Mesodermal cell (in vitro differentiated cells): ENCODE measurements around the gene CBX6. TPM values are rescaled to one million over a fixed set of nuclear protein-coding genes. Genes with fewer than 3 reads are reported as not detected.
"Not testable (repeated sequence)": the region's sequence is repeated elsewhere in the genome, so short reads cannot be mapped to it uniquely, and the experiment has no call there.

Experiments used
- H3K27ac ChIP-seq: 2 replicates; pipeline ENCODE4 v1.7.0; 2013; ENCODE audit warnings: mild to moderate bottlenecking, low read depth, low read length, moderate library complexity; ENCODE audit not compliant: severe bottlenecking
- H3K36me3 ChIP-seq: 2 replicates; pipeline ENCODE4 v1.7.1; 2013; ENCODE audit warnings: mild to moderate bottlenecking, low read length, moderate library complexity; ENCODE audit not compliant: control insufficient read depth, insufficient read depth
- H3K4me1 ChIP-seq: one replicate; pipeline ENCODE4 v1.7.1; 2013; ENCODE audit warnings: mild to moderate bottlenecking, low read length; ENCODE audit not compliant: insufficient read depth, control insufficient read depth, poor library complexity, severe bottlenecking
- H3K4me3 ChIP-seq: 2 replicates; pipeline ENCODE4 v1.7.0; 2013; ENCODE audit warnings: low read length, control low read depth, mild to moderate bottlenecking; ENCODE audit not compliant: insufficient read depth, poor library complexity, severe bottlenecking; ENCODE audit errors: extremely low read depth
- H3K9me3 ChIP-seq: 2 replicates; pipeline ENCODE4 v1.7.1; 2013; ENCODE audit warnings: mild to moderate bottlenecking, low read length, moderate library complexity; ENCODE audit not compliant: control insufficient read depth
- WGBS, 2 experiments: methylation state at CpG; one replicate each; pipeline ENCODE4 v1.1.5; 2013; ENCODE audit warnings: missing lambda C conversion rate in 2 of 2; ENCODE audit not compliant: insufficient coverage in 2 of 2; 5-methylcytosine and 5-hydroxymethylcytosine counted together
- polyA plus RNA-seq, 2 experiments: library from polyadenylated mRNA; stranded (reverse); fragments of 50-300 nt; gene quantifications; one replicate each; pipeline ENCODE4 v1.2.3, GENCODE V29; 2013

Gene CBX6
- 9.5 TPM for polyA plus RNA-seq (2013, experiment 1 of 2)
- 8.7 TPM for polyA plus RNA-seq (2013, experiment 2 of 2)

- H3K27ac ChIP-seq: peak within 1 kb of the TSS; percentile 92
- peaks cover 6% of the 10 kb centered on the region for H3K4me1 ChIP-seq
- peak within 1 kb of the TSS; percentile 81 for H3K4me3 ChIP-seq
- WGBS, 2 experiments: 0 to 1% methylated on average over 30 to 55 of the region's 73 CpGs
- H3K36me3 ChIP-seq: peaks cover 20% of the 10 kb centered on the region
- no peaks in the 10 kb centered on the region for H3K9me3 ChIP-seq
Observed at GRCh38 chr22:38872172-38872830, at the start of gene CBX6. Gene CBX6, minus strand, starts transcription at chr22:38872216. Its CDS starts 26 bp downstream, at chr22:38872190.

- 92 to 100% methylated on average over 2 to 3 of the region's 4 CpGs for WGBS, 2 experiments
- Histone ChIP-seq H3K9me3 (no peaks in the 10 kb centered on the region), H3K4me1 (peaks cover 15% of the 10 kb centered on the region), H3K36me3 (no peaks in the 10 kb centered on the region), H3K27ac (no peak overlapping the region), H3K4me3 (no peak overlapping the region)
Observed at GRCh38 chr22:38921806-38922205, 49.8 kb upstream of the CBX6 start.

- no peaks in the 10 kb centered on the region for H3K36me3 ChIP-seq
- no peak overlapping the region for H3K4me3 ChIP-seq
- H3K27ac ChIP-seq: no peak overlapping the region
- H3K9me3 ChIP-seq: no peaks in the 10 kb centered on the region
- peaks cover 15% of the 10 kb centered on the region for H3K4me1 ChIP-seq
- whole genome bisulfite sequencing, 2 experiments: 87 to 92% methylated on average over 4 to 6 of the region's 6 CpGs
Observed at GRCh38 chr22:38921120-38921519, 49.1 kb upstream of the CBX6 start.

GRCh38 chr22:38919631-38920190 is 47.7 kb upstream of the CBX6 start:
- no peaks in the 10 kb centered on the region for H3K36me3 ChIP-seq
- H3K27ac ChIP-seq: no peak overlapping the region
- no peaks in the 10 kb centered on the region for H3K9me3 ChIP-seq
- 100% methylated on average over 1 of the region's 1 CpG; no CpG with 5 or more reads in 1 of the 2 experiments for WGBS, 2 experiments
- H3K4me3 ChIP-seq: no peak overlapping the region
- H3K4me1 ChIP-seq: peaks cover 12% of the 10 kb centered on the region

GRCh38 chr22:38911434-38911833 is 39.4 kb upstream of the CBX6 start:
- H3K4me1 ChIP-seq: no peaks in the 10 kb centered on the region
- H3K36me3 ChIP-seq: no peaks in the 10 kb centered on the region
- H3K9me3 ChIP-seq: peaks cover 8% of the 10 kb centered on the region
- H3K27ac ChIP-seq: no peak overlapping the region
- no peak overlapping the region for H3K4me3 ChIP-seq
- WGBS, 2 experiments: no CpG with 5 or more reads among the region's 1 CpG

- 94 to 100% methylated on average over 2 of the region's 2 CpGs for WGBS, 2 experiments
- no peaks in the 10 kb centered on the region for H3K4me1 ChIP-seq
Observed at GRCh38 chr22:38907767-38908166, 35.8 kb upstream of the CBX6 start.

GRCh38 chr22:38906052-38906451 is 34.0 kb upstream of the CBX6 start:
- Histone ChIP-seq H3K4me1 (no peaks in the 10 kb centered on the region), H3K36me3 (no peaks in the 10 kb centered on the region), H3K27ac (no peak overlapping the region), H3K9me3 (peaks cover 26% of the 10 kb centered on the region), H3K4me3 (no peak overlapping the region)
- WGBS, 2 experiments: 100% methylated on average over 1 of the region's 3 CpGs; no CpG with 5 or more reads in 1 of the 2 experiments

More at GRCh38 chr22:38907767-38908166, 35.8 kb upstream of the CBX6 start:
- Histone ChIP-seq H3K36me3 (no peaks in the 10 kb centered on the region), H3K9me3 (peaks cover 26% of the 10 kb centered on the region), H3K4me3 (no peak overlapping the region), H3K27ac (no peak overlapping the region)

GRCh38 chr22:38904052-38904617 is 32.1 kb upstream of the CBX6 start:
- H3K9me3 ChIP-seq: peaks cover 26% of the 10 kb centered on the region
- WGBS, 2 experiments: 50 to 66% methylated on average over 4 to 5 of the region's 5 CpGs
- H3K4me1 ChIP-seq, H3K4me3 ChIP-seq, H3K27ac ChIP-seq, H3K36me3 ChIP-seq: not testable (repeated sequence)

- H3K27ac ChIP-seq: no peak overlapping the region
- H3K36me3 ChIP-seq: no peaks in the 10 kb centered on the region
- 86 to 100% methylated on average over 1 of the region's 5 CpGs for WGBS, 2 experiments
- no peak overlapping the region for H3K4me3 ChIP-seq
- H3K9me3 ChIP-seq: peaks cover 21% of the 10 kb centered on the region
- H3K4me1 ChIP-seq: no peaks in the 10 kb centered on the region
Observed at GRCh38 chr22:38901111-38901641, 29.2 kb upstream of the CBX6 start.

- Histone ChIP-seq H3K4me1 (no peaks in the 10 kb centered on the region), H3K36me3 (no peaks in the 10 kb centered on the region), H3K4me3 (no peak overlapping the region), H3K9me3 (peaks cover 16% of the 10 kb centered on the region), H3K27ac (no peak overlapping the region)
- 83% methylated on average over 1 to 5 of the region's 5 CpGs for WGBS, 2 experiments
Observed at GRCh38 chr22:38900677-38901076, 28.7 kb upstream of the CBX6 start.
